Measurements from ENCODE around the gene COCH.
A peak's percentile ranks its signal among the peaks of the same experiment; 100 is the strongest.
"Not testable (repeated sequence)": the region's sequence is repeated elsewhere in the genome, so short reads cannot be mapped to it uniquely, and the experiment has no call there.

Gene COCH

GRCh38 chr14:30915596-30915995 lies 41.2 kb downstream of the COCH start:
- FAIRE-seq, result no peak
- no peak for DNase-seq (ENCODE audit: insufficient read length, low spot score)

- DNase-seq (ENCODE audit: insufficient read length, low spot score), result no peak
- no peak for FAIRE-seq
Observed at GRCh38 chr14:30921305-30921704, 46.9 kb downstream of the COCH start.

- no peak for DNase-seq (ENCODE audit: insufficient read length, low spot score)
- FAIRE-seq, result no peak
Observed at GRCh38 chr14:30921788-30922187, 47.4 kb downstream of the COCH start.

- FAIRE-seq, result no peak
- DNase-seq (ENCODE audit: insufficient read length, low spot score), result no peak
Observed at GRCh38 chr14:30925254-30925653, 50.9 kb downstream of the COCH start.

- peak; percentile 73 for FAIRE-seq
- no peak for DNase-seq (ENCODE audit: insufficient read length, low spot score)
Observed at GRCh38 chr14:30928462-30928861, 54.1 kb downstream of the COCH start.

- not testable (repeated sequence) for DNase-seq (ENCODE audit: insufficient read length, low spot score); FAIRE-seq
Observed at GRCh38 chr14:30933937-30934336, 59.6 kb downstream of the COCH start.

GRCh38 chr14:30935445-30935844 lies 61.1 kb downstream of the COCH start:
- no peak for DNase-seq (ENCODE audit: insufficient read length, low spot score)
- FAIRE-seq, result no peak

- no peak for FAIRE-seq
Observed at GRCh38 chr14:30938617-30939016, 64.3 kb downstream of the COCH start.

More at GRCh38 chr14:30938617-30939016, 64.3 kb downstream of the COCH start:
- DNase-seq (ENCODE audit: insufficient read length, low spot score), result no peak

Data from GM19239 (cell line).